HCT116 (cell line): ENCODE measurements around the gene HAUS8. TPM values are rescaled to one million over a fixed set of nuclear protein-coding genes. Genes with fewer than 3 reads are reported as not detected.

ENCODE experiments used
- ATAC-seq: fragments of 200-7000 bp; cut with Tn5 transposase; 2 replicates; pipeline ENCODE4 v1.9.1; 2020; ENCODE audit warnings: mild to moderate bottlenecking, moderate library complexity
- BruUV-seq: library from RNA; stranded (reverse); fragments of 400-500 nt; replicated peaks from 2 replicates; lab custom pipeline; 2021; lab: Mats Ljungman, UMichigan
- CTCF ChIA-PET: fragments of 300-600 bp; sonication (Branson Sonifier 250); formaldehyde crosslinking; loops from one replicate; lab custom pipeline; 2021; ENCODE audit warnings: antibody characterized with exemption; lab: Charles Lee
- POLR2A ChIA-PET: fragments of 300-600, 350-600 bp; sonication (Branson Sonifier 250); formaldehyde crosslinking; loops from one replicate; lab custom pipeline; 2021; ENCODE audit warnings: antibody characterized with exemption; lab: Charles Lee
- RAD21 ChIA-PET, 2 experiments: fragments of 300-600 bp; sonication (Branson Sonifier 250); formaldehyde crosslinking; loops; one replicate each; lab custom pipeline; 2023; ENCODE audit warnings: low total read pairs in 2 of 2; ENCODE audit not compliant: uncharacterized antibody in 2 of 2, unreplicated experiment in 2 of 2, low non-redundant PET in 1 of 2; lab: Charles Lee
- DNase-seq: peaks from one replicate; pipeline ENCODE4 v3.0.0-alpha.2; 2010; ENCODE audit warnings: low read depth, low spot score
- H2AFZ ChIP-seq: fragments of 200-600 bp; shearing (Covaris generic), sonication (generic); 2 replicates; pipeline ENCODE4 v1.6.1; 2017; ENCODE audit warnings: low read depth, mixed run types, mixed read lengths, antibody characterized with exemption, low read length; ENCODE audit not compliant: poor library complexity, severe bottlenecking
- H3K27ac ChIP-seq: 2 replicates; pipeline ENCODE4 v1.5.1; 2012; ENCODE audit warnings: low read depth, low read length
- H3K27me3 ChIP-seq: fragments of 200-600 bp; sonication (generic); 2 replicates; pipeline ENCODE4 v1.6.1; 2016; ENCODE audit warnings: mixed run types, low read length, mixed read lengths; ENCODE audit not compliant: insufficient read depth
- H3K36me3 ChIP-seq, 2 experiments: fragments of 200-500 bp in 1 of 2; fragments of 200-600 bp in 1 of 2; sonication (Bioruptor generic) in 1 of 2; sonication (generic) in 1 of 2; 2 replicates each; pipeline versions ENCODE4 v1.5.1 to v1.6.1; 2014 to 2016; ENCODE audit warnings: low read length in 2 of 2, inconsistent platforms in 1 of 2, mixed read lengths in 1 of 2, mixed run types in 1 of 2; ENCODE audit not compliant: insufficient read depth in 2 of 2, control insufficient read depth in 1 of 2
- H3K4me1 ChIP-seq, 2 experiments: fragments of 200-600 bp in 1 of 2; sonication (generic) in 1 of 2; 2 replicates each; pipeline versions ENCODE4 v1.5.1 to v1.6.1; 2012 to 2017; ENCODE audit warnings: low read length in 2 of 2, inconsistent platforms in 1 of 2, mild to moderate bottlenecking in 1 of 2, mixed read lengths in 1 of 2, mixed run types in 1 of 2, moderate library complexity in 1 of 2; ENCODE audit not compliant: insufficient read depth in 2 of 2, control insufficient read depth in 1 of 2
- H3K4me2 ChIP-seq: fragments of 200-600 bp; sonication (generic); 2 replicates; pipeline ENCODE4 v1.6.1; 2017; ENCODE audit warnings: mixed run types, low read length, mixed read lengths
- H3K4me3 ChIP-seq, 2 experiments: fragments of 200-600 bp in 1 of 2; sonication (generic) in 1 of 2; replicated peaks in 1 of 2; 2 replicates each; pipeline ENCODE4 v1.5.1; 2011 to 2016; ENCODE audit warnings: low read length in 2 of 2, control low read depth in 1 of 2, low read depth in 1 of 2, mild to moderate bottlenecking in 1 of 2, mixed read lengths in 1 of 2, mixed run types in 1 of 2
- H3K79me2 ChIP-seq: fragments of 200-600 bp; sonication (generic); 2 replicates; pipeline ENCODE4 v1.6.1; 2017; ENCODE audit warnings: mild to moderate bottlenecking, mixed run types, low read length, moderate library complexity, mixed read lengths; ENCODE audit not compliant: insufficient read depth
- H3K9ac ChIP-seq: fragments of 200-600 bp; sonication (generic); 2 replicates; pipeline ENCODE4 v1.6.1; 2016; ENCODE audit warnings: low read length, mixed read lengths
- H3K9me2 ChIP-seq: fragments of 200-600 bp; sonication (generic), shearing (Covaris generic); 2 replicates; pipeline ENCODE4 v1.6.1; 2017; ENCODE audit warnings: mixed run types, mild to moderate bottlenecking, moderate library complexity; ENCODE audit not compliant: insufficient read depth
- H3K9me3 ChIP-seq, 2 experiments: fragments of 200-500 bp in 1 of 2; fragments of 200-600 bp in 1 of 2; sonication (Bioruptor generic) in 1 of 2; sonication (generic) in 1 of 2; 2 replicates each; pipeline ENCODE4 v1.6.1; 2014 to 2017; ENCODE audit warnings: low read length in 2 of 2, mixed read lengths in 2 of 2, inconsistent platforms in 1 of 2, low read depth in 1 of 2, mild to moderate bottlenecking in 1 of 2, mixed run types in 1 of 2, moderate library complexity in 1 of 2; ENCODE audit not compliant: control insufficient read depth in 1 of 2, insufficient read depth in 1 of 2
- H4K20me1 ChIP-seq: fragments of 200-600 bp; sonication (generic), shearing (Covaris generic); 2 replicates; pipeline ENCODE4 v1.6.1; 2017; ENCODE audit warnings: mixed run types, mild to moderate bottlenecking, moderate library complexity; ENCODE audit not compliant: insufficient read depth
- JUND ChIP-seq: IDR thresholded peaks from 2 replicates; pipeline ENCODE4 v1.6.1; 2012
- MAX ChIP-seq: IDR thresholded peaks from 2 replicates; pipeline ENCODE4 v1.6.1; 2012
- RAD21 ChIP-seq: IDR thresholded peaks from 2 replicates; pipeline ENCODE4 v1.6.1; 2012; ENCODE audit warnings: low read depth, mild to moderate bottlenecking
- intact Hi-C: fragments of 100-400 bp; cut with micrococcal nuclease; formaldehyde crosslinking; loops from 2 replicates; pipeline ENCODE4 v1.10.0; 2022
- total RNA-seq: library from RNA; stranded (reverse); gene quantifications from one replicate; pipeline ENCODE4 v1.2.1, GENCODE V29; 2021; ENCODE audit not compliant: unreplicated experiment
- TF ChIP-seq, protein P1 (sequence below), 3 experiments: fragments of 200-600 bp in 1 of 3; sonication (generic) in 1 of 3; IDR thresholded peaks in 2 of 3; conservative IDR thresholded peaks in 1 of 3; 2 replicates each; pipeline ENCODE4 v1.5.1; 2012 to 2017; ENCODE audit warnings: low read depth in 2 of 3, low read length in 2 of 3, antibody characterized with exemption in 1 of 3, borderline replicate concordance in 1 of 3, control low read depth in 1 of 3, mild to moderate bottlenecking in 1 of 3, mixed read lengths in 1 of 3, mixed run types in 1 of 3, moderate library complexity in 1 of 3; ENCODE audit not compliant: insufficient read depth in 1 of 3

HAUS8 gene
- total RNA-seq, 1 experiment from 2014 or later, result 23.6 TPM

GRCh38 chr19:17079710-17080439 lies 4.6 kb upstream of the HAUS8 start:
- H3K4me3 ChIP-seq, result peak overlapping the region; percentile 20 to 46
- no peaks in the 10 kb centered on the region for H3K9me3 ChIP-seq
- TF ChIP-seq RAD21 (peak; percentile 43), MAX (0 out of 2 replicates have a peak, but pooled peaks have one; percentile 24), JUND (no peak; the same call in 1 of the 2 replicates)
- TF ChIP-seq, protein P1, sequence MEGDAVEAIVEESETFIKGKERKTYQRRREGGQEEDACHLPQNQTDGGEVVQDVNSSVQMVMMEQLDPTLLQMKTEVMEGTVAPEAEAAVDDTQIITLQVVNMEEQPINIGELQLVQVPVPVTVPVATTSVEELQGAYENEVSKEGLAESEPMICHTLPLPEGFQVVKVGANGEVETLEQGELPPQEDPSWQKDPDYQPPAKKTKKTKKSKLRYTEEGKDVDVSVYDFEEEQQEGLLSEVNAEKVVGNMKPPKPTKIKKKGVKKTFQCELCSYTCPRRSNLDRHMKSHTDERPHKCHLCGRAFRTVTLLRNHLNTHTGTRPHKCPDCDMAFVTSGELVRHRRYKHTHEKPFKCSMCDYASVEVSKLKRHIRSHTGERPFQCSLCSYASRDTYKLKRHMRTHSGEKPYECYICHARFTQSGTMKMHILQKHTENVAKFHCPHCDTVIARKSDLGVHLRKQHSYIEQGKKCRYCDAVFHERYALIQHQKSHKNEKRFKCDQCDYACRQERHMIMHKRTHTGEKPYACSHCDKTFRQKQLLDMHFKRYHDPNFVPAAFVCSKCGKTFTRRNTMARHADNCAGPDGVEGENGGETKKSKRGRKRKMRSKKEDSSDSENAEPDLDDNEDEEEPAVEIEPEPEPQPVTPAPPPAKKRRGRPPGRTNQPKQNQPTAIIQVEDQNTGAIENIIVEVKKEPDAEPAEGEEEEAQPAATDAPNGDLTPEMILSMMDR (IDR thresholded peaks at IDR 0.05 in 2 of 3, conservative IDR thresholded peaks at IDR 0.05 in 1 of 3; ENCODE audit: borderline replicate concordance in 1 of 3, insufficient read depth in 1 of 3, low read depth in 2 of 3, low read length in 2 of 3), result peak in 2 of 3 experiments; percentile 34 to 41; a peak in 4 of 6 replicates
- ChIA-PET RAD21 (no interaction called here), POLR2A (interaction anchor here (1.3 kb wide), 1 partner anchor 156 kb away, joined by 3 read pairs; no protein-coding TSS in a partner anchor), CTCF (no interaction called here)
- H3K9me2 ChIP-seq, result no peaks in the 10 kb centered on the region
- no peaks in the 10 kb centered on the region for H4K20me1 ChIP-seq
- H2AFZ ChIP-seq, result no peak overlapping the region
- peak overlapping the region; percentile 51 for H3K9ac ChIP-seq
- no peaks in the 10 kb centered on the region for H3K27me3 ChIP-seq
- peak overlapping the region; percentile 66 for H3K27ac ChIP-seq
- ATAC-seq (peak; percentile 59), DNase-seq (peak; percentile 61)
- peaks cover 93% of the 10 kb centered on the region for H3K79me2 ChIP-seq
- H3K4me1 ChIP-seq, result peaks cover 13 to 40% of the 10 kb centered on the region in 2 experiments
- H3K4me2 ChIP-seq, result peak overlapping the region; percentile 68
- H3K36me3 ChIP-seq, result no peaks in the 10 kb centered on the region; a peak in 1 of 4 replicates
- no TSS peak for BruUV-seq
- intact Hi-C loops, result loop anchor here (5.0 kb wide), 1 partner anchor 147 kb away; the partner anchor contains the start of gene OCEL1
